VCaP (cell line): ENCODE results near the gene PI16.

Source experiments
- H3K27ac ChIP-seq: fragments of 450-650 bp; 2 replicates; pipeline ENCODE4 v1.5.1; 2017
- CTCF ChIP-seq: fragments of 450-650 bp; conservative IDR thresholded peaks from 2 replicates; pipeline ENCODE4 v1.5.1; 2017; ENCODE audit warnings: mild to moderate bottlenecking, moderate library complexity

PI16 gene

DNA sequence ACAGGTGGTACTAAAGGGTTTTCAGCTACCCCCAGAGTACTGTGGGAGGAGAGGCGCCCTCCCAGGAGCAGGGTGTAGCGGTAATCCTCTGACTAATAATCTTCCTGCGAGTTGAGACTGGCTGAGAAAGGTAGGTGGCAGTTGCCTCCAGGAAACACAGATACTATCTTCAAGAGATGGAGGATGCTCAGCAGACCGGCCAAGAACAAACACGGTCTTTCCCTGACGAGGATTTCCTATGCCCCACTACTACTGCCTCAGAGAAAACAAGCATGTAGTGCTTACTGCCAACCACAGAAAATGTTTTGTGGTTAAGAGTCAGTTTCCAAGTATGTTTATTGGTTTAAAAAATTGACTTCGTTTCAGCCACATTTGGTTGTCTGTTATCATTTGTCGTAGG lies 42.0 kb upstream of the PI16 start:
- H3K27ac ChIP-seq = peak overlapping the region; percentile 81
- 0 out of 2 replicates have a peak, but pooled peaks have one; percentile 11 for TF ChIP-seq CTCF

GRCh38 chr6:36913082-36913481 lies 41.5 kb upstream of the PI16 start:
- TF ChIP-seq CTCF = no peak
- H3K27ac ChIP-seq = peak overlapping the region; percentile 81

- H3K27ac ChIP-seq = peak overlapping the region; percentile 81
Observed at GRCh38 chr6:36914227-36914794, 40.2 kb upstream of the PI16 start.

DNA sequence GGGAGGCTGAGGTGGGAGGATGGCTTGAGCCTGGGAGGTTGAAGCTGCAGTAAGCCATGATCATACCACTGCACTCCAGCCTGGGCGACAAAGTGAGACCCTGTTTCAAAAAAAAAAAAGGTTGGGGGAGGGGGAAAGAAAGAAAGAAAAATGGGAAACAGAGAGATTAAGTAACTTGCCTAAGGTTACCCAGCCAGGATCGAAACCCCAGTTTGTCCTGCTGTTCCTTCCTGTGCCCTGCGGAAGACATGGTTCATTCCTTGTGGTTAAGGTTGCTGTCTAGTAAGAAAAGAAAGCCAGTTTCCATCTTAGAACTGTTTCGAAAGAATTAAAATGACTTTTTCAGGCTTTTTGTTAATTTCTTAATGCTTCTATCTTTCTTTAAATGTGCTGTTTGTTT lies 38.9 kb upstream of the PI16 start:
- TF ChIP-seq CTCF = no peak
- H3K27ac ChIP-seq = no peak overlapping the region

More at GRCh38 chr6:36914227-36914794, 40.2 kb upstream of the PI16 start:
- 0 out of 2 replicates have a peak, but pooled peaks have one; percentile 14 for TF ChIP-seq CTCF

- no peak for TF ChIP-seq CTCF
- no peak overlapping the region for H3K27ac ChIP-seq
Observed at GRCh38 chr6:36916126-36916525, 38.4 kb upstream of the PI16 start.

DNA sequence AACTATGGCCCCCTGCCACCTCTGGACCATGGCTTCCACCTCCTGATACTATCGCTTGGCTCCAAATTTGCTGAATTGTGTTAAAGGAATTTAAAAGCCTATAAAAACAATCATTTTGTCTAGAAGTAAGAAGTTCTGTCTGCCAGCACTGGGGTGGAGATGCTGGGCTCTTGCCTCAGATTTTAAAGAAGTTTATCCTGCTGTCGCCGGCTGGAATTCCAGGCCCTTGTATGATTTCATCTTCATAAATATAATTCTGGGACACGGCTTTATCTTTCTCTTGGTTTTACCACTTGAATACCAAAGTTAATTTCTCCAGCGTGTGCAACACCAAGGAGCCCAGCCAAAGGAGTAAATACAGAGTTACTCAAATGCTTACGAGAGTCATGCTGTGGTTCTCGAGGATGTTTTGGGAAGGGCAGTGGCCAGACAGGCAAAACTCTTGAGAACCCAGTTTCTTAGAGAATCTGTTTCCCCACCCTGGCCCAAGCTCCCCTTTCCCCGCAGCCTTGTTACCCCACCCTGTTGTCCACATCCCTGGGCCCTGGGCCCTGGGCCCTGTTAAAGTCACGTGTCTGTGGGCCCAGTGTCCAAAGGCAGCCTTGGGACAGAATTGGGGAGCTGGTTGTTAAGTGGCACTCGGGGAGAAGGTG lies 36.9 kb upstream of the PI16 start:
- no peak for TF ChIP-seq CTCF
- no peak overlapping the region; the same call in 1 of the 2 replicates for H3K27ac ChIP-seq

- no peak overlapping the region for H3K27ac ChIP-seq
- no peak for TF ChIP-seq CTCF
Observed at GRCh38 chr6:36920049-36920448, 34.5 kb upstream of the PI16 start.
